ENCODE results near the gene PCSK1. TPM values are rescaled to one million over a fixed set of nuclear protein-coding genes. Genes with fewer than 3 reads are reported as not detected.
"Not testable (repeated sequence)": the region's sequence is repeated elsewhere in the genome, so short reads cannot be mapped to it uniquely, and the experiment has no call there.

PCSK1 gene
- total RNA-seq, 2 experiments from 2014 or later, result not detected

- intact Hi-C loops (cut with micrococcal nuclease; ENCODE audit: unreplicated experiment), result no loop called here
- Histone ChIP-seq H3K4me2 (ENCODE audit: low read length) (no peak overlapping the region), H3K27ac (ENCODE audit: low read depth, low read length, poor library complexity, severe bottlenecking) (no peak overlapping the region), H4K20me1 (ENCODE audit: insufficient read depth, low read length) (no peaks in the 10 kb centered on the region), H3K4me3 (ENCODE audit: low read depth, low read length, poor library complexity, severe bottlenecking) (no peak overlapping the region), H2AFZ (ENCODE audit: low read length) (no peak overlapping the region), H3K9me3 (ENCODE audit: low read length) (no peaks in the 10 kb centered on the region), H3K9me2 (ENCODE audit: insufficient read depth, low read length) (no peaks in the 10 kb centered on the region), H3K36me3 (ENCODE audit: insufficient read depth, low read length) (no peaks in the 10 kb centered on the region), H3K4me1 (ENCODE audit: insufficient read depth, low read length, poor library complexity, severe bottlenecking) (no peaks in the 10 kb centered on the region), H3K79me2 (ENCODE audit: insufficient read depth, low read depth, low read length) (no peaks in the 10 kb centered on the region)
- POLR2A ChIA-PET, result interaction anchor here (0.6 to 0.7 kb wide), 3 partner anchors 23 to 1938 kb away, joined by 3 read pairs; no protein-coding TSS in a partner anchor
- CTCF ChIA-PET (ENCODE audit: unreplicated experiment), result no interaction called here
- no peak for DNase-seq (ENCODE audit: low spot score)
- no TSS peak for BruUV-seq (replicated peaks)
- no peak for TF ChIP-seq EZH2phosphoT487 (IDR thresholded peaks at IDR 0.05; ENCODE audit: borderline replicate concordance, low read depth, low read length)
- TF ChIP-seq, protein P1, sequence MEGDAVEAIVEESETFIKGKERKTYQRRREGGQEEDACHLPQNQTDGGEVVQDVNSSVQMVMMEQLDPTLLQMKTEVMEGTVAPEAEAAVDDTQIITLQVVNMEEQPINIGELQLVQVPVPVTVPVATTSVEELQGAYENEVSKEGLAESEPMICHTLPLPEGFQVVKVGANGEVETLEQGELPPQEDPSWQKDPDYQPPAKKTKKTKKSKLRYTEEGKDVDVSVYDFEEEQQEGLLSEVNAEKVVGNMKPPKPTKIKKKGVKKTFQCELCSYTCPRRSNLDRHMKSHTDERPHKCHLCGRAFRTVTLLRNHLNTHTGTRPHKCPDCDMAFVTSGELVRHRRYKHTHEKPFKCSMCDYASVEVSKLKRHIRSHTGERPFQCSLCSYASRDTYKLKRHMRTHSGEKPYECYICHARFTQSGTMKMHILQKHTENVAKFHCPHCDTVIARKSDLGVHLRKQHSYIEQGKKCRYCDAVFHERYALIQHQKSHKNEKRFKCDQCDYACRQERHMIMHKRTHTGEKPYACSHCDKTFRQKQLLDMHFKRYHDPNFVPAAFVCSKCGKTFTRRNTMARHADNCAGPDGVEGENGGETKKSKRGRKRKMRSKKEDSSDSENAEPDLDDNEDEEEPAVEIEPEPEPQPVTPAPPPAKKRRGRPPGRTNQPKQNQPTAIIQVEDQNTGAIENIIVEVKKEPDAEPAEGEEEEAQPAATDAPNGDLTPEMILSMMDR (conservative IDR thresholded peaks at IDR 0.05; ENCODE audit: low read length), result no peak
Measured at GRCh38 chr5:96396878-96397277, 36.2 kb downstream of the PCSK1 start.

- H3K9me3 ChIP-seq (ENCODE audit: low read length); H3K9me2 ChIP-seq (ENCODE audit: insufficient read depth, low read length); H4K20me1 ChIP-seq (ENCODE audit: insufficient read depth, low read length); CTCF ChIA-PET (ENCODE audit: unreplicated experiment); H3K4me3 ChIP-seq (ENCODE audit: low read depth, low read length, poor library complexity, severe bottlenecking); H3K4me1 ChIP-seq (ENCODE audit: insufficient read depth, low read length, poor library complexity, severe bottlenecking); intact Hi-C loops (cut with micrococcal nuclease; ENCODE audit: unreplicated experiment); H3K36me3 ChIP-seq (ENCODE audit: insufficient read depth, low read length); H2AFZ ChIP-seq (ENCODE audit: low read length); DNase-seq (ENCODE audit: low spot score); H3K27ac ChIP-seq (ENCODE audit: low read depth, low read length, poor library complexity, severe bottlenecking); H3K4me2 ChIP-seq (ENCODE audit: low read length); BruUV-seq (replicated peaks); H3K79me2 ChIP-seq (ENCODE audit: insufficient read depth, low read depth, low read length): not testable (repeated sequence)
- POLR2A ChIA-PET, result interaction anchor here (0.6 to 0.7 kb wide), 2 partner anchors 239 to 559 kb away, joined by 3 read pairs; no protein-coding TSS in a partner anchor
Measured at GRCh38 chr5:96395295-96395694, 37.8 kb downstream of the PCSK1 start.

DNA sequence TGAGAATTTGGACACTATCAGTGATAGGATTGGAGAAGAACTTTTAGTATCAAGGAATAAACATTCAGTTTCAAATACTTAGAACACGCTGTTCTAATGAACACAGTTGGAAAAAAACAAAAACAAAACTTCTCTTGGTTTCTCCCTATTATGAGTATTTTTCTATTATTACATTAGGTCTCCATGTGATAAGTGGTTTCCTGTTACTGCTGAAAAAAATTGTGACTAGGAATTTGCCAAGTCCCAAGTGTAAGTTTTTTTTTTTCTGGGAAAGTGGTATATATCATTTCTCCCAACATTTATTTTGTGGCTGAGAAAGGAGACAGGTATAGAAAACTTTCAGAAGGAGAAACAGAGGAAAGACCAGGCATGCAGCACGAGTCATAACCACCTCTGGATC lies 41.1 kb downstream of the PCSK1 start:
- Histone ChIP-seq H3K9me3 (ENCODE audit: low read length) (no peaks in the 10 kb centered on the region), H3K4me1 (ENCODE audit: insufficient read depth, low read length, poor library complexity, severe bottlenecking) (no peaks in the 10 kb centered on the region), H3K9me2 (ENCODE audit: insufficient read depth, low read length) (no peaks in the 10 kb centered on the region), H2AFZ (ENCODE audit: low read length) (no peak overlapping the region), H3K4me3 (ENCODE audit: low read depth, low read length, poor library complexity, severe bottlenecking) (no peak overlapping the region), H3K4me2 (ENCODE audit: low read length) (no peak overlapping the region), H3K79me2 (ENCODE audit: insufficient read depth, low read depth, low read length) (no peaks in the 10 kb centered on the region), H4K20me1 (ENCODE audit: insufficient read depth, low read length) (no peaks in the 10 kb centered on the region), H3K36me3 (ENCODE audit: insufficient read depth, low read length) (no peaks in the 10 kb centered on the region), H3K27ac (ENCODE audit: low read depth, low read length, poor library complexity, severe bottlenecking) (no peak overlapping the region)
- TF ChIP-seq, protein P1 (conservative IDR thresholded peaks at IDR 0.05; ENCODE audit: low read length), result no peak
- TF ChIP-seq EZH2phosphoT487 (IDR thresholded peaks at IDR 0.05; ENCODE audit: borderline replicate concordance, low read depth, low read length), result no peak
- no TSS peak for BruUV-seq (replicated peaks)
- DNase-seq (ENCODE audit: low spot score), result no peak
- ChIA-PET POLR2A (interaction anchor here (0.6 kb wide), 1 partner anchor 27 kb away, joined by 3 read pairs; no protein-coding TSS in a partner anchor), CTCF (ENCODE audit: unreplicated experiment) (no interaction called here)
- intact Hi-C loops (cut with micrococcal nuclease; ENCODE audit: unreplicated experiment), result no loop called here
